Choroid plexus epithelial cell (primary cell): ENCODE results near the gene TTC33.

ENCODE experiments used
- DNase-seq: peaks from one replicate; pipeline ENCODE4 v3.0.0-alpha.2; 2010; ENCODE audit warnings: low read depth
- H3K4me3 ChIP-seq: 2 replicates; pipeline ENCODE4 v1.5.1; 2011; ENCODE audit warnings: low read depth, mild to moderate bottlenecking, control low read depth, low read length, moderate library complexity
- CTCF ChIP-seq: conservative IDR thresholded peaks from 2 replicates; pipeline ENCODE4 v1.5.1; 2011; ENCODE audit warnings: low read depth, mild to moderate bottlenecking, control low read depth, inconsistent platforms, low read length, moderate library complexity

The TTC33 gene

GRCh38 chr5:40619421-40619820 is 136.3 kb downstream of the TTC33 start:
- H3K4me3 ChIP-seq: no peak overlapping the region
- peak; percentile 19 for DNase-seq
- no peak for TF ChIP-seq CTCF

- no peak overlapping the region for H3K4me3 ChIP-seq
- DNase-seq: no peak
- no peak for TF ChIP-seq CTCF
Observed at GRCh38 chr5:40618926-40619325, 136.8 kb downstream of the TTC33 start.

GRCh38 chr5:40616781-40617180 is 139.0 kb downstream of the TTC33 start:
- no peak for TF ChIP-seq CTCF
- no peak overlapping the region for H3K4me3 ChIP-seq
- DNase-seq: no peak

- peak; percentile 42 for DNase-seq
- no peak overlapping the region for H3K4me3 ChIP-seq
- TF ChIP-seq CTCF: no peak
Observed at GRCh38 chr5:40615586-40616170, 140.1 kb downstream of the TTC33 start.

- no peak overlapping the region for H3K4me3 ChIP-seq
Observed at GRCh38 chr5:40614923-40615585, 140.7 kb downstream of the TTC33 start.

GRCh38 chr5:40614466-40614865 is 141.3 kb downstream of the TTC33 start:
- H3K4me3 ChIP-seq: no peak overlapping the region
- no peak for TF ChIP-seq CTCF
- no peak for DNase-seq

More at GRCh38 chr5:40614923-40615585, 140.7 kb downstream of the TTC33 start:
- DNase-seq: no peak
- TF ChIP-seq CTCF: no peak

GRCh38 chr5:40607202-40607601 is 148.6 kb downstream of the TTC33 start:
- DNase-seq: no peak
- H3K4me3 ChIP-seq: no peak overlapping the region
- no peak for TF ChIP-seq CTCF
